Left colon (tissue), 2 donors: ENCODE measurements around the gene KLF16. TPM values are rescaled to one million over a fixed set of nuclear protein-coding genes. Genes with fewer than 3 reads are reported as not detected.
A peak's percentile ranks its signal among the peaks of the same experiment; 100 is the strongest.
"Not testable (repeated sequence)": the region's sequence is repeated elsewhere in the genome, so short reads cannot be mapped to it uniquely, and the experiment has no call there.

Source experiments
- ATAC-seq: fragments of 200-7000 bp; cut with Tn5 transposase; one replicate; pipeline ENCODE4 v1.9.1; 2020; ENCODE audit warnings: mild to moderate bottlenecking, moderate library complexity
- DNase-seq, 2 donors: peaks; one replicate each; pipeline ENCODE4 v3.0.0-alpha.2; 2020
- intact Hi-C, 2 donors: fragments of 100-400 bp; cut with DNase I in 1 of 2; cut with micrococcal nuclease in 1 of 2; formaldehyde crosslinking; loops; one replicate each; pipeline versions ENCODE4 v1.11.2 to v1.14.0; 2022; cut with DNase I, micrococcal nuclease
- total RNA-seq, 2 donors: library from RNA; stranded (reverse); fragmentation: NEBNext Ultra II Directional; extraction: Animal tissue kit (Norgen Biotek cat#: 25700); gene quantifications; one replicate each; pipeline ENCODE4 v1.2.1, GENCODE V29; 2021
- donor health status: DM: no; HTN: no; CAD: no.
- donor health status: DM: yes; HTN: yes; CAD: no.

The KLF16 gene
- total RNA-seq, 2 donors from 2014 or later = 30.6 to 35.9 TPM

DNA sequence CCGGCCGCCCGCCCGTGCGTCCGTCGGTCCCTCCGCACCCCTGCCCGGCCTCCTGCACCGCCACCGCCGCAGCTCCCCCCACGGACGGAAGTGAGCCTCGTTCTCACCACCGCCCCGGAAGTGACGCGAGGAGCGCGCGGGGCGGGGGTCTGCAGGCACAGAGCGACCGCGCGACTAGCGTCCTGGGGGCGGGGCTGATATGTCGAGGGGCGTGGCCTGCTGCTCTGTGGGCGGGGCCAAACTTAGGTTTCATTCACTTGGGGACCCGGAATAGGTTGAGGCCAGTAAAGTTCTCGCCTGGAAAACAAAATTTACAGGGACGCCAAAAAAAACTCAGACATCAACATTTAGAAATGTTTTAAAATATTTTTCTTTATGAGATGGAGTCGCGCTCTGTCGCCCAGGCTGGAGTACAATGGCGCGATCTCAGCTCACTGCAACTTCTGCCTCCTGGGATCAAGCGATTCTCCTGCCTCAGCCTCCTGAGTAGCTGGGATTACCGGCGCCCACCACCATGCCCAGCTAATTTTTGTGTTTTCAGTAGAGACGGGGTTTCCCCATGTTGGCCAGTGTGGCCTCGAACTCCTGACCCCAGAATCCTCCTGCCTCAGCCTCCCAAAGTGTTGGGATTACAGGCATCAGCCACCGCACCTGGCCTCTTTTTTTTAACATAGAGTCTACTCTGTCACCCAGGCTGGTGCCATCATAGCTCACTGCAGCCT is 22.2 kb upstream of the KLF16 start, which contains the start of gene ABHD17A:
Gene ABHD17A, minus strand, starts transcription at position 99 of the 722 bp plus-strand sequence. CDS start 3,930 bp downstream, outside the sequence.
- intact Hi-C loops = not testable (repeated sequence)
- ATAC-seq = peak; percentile 93
- peak; percentile 91 to 97 for DNase-seq

DNA sequence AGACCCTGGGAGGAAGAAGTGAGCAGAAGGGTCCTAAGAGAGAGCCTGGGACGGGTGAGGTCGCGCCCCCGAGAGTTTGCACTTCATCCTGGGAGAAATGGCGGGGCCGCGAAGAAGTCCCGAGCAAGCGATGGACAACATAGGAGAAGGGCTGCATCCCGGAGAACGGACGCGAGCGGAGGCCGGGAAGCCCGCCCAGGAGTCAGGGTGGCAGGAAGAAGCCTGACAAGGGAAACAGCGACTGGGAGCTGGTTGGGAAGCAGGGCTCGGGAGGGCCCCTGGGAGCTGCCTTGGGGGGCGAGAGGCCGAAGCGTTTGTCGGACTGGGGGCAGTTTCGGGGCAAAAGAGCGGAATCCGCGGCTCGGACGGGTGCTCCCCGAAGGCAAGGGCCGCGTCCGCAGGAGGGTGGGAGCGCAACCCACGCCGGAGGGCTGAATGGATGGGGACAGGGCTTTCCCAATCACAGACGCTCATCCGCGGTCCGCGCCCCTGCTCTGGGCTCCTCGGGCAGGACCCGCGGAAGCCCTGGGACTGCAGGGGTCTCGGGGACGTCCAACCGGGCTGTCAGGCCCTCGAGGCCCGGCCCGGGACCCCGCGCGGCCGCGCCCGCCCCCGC is 21.4 kb upstream of the KLF16 start:
- intact Hi-C loops = no loop called here
- peak; percentile 38 for ATAC-seq

DNA sequence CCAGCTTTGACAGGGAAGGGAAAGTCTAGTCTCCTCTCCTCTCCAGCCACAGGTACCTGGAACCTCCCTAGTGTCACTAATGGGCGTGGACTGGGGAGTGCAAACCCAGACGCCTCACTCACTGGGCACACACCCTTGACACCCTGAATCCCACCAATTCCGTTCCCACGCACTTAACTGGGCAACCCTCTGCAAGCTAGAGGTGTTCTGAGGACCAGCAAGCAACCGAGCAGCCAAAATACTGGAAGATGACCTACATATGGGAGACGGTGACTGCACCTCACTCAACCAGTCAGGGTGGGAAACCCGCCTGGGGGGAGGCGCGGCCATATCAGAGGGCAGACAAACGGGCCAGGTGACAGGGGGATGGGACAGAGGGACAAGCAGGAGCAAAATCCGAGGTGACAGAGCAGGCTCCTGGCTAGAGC is 20.9 kb upstream of the KLF16 start:
- peak in 1 of 2 donors; percentile 56 for DNase-seq
- intact Hi-C loops = no loop called here

More for the DNA sequence above, 21.4 kb upstream of the KLF16 start:
- peak in 1 of 2 donors; percentile 45 for DNase-seq

DNA sequence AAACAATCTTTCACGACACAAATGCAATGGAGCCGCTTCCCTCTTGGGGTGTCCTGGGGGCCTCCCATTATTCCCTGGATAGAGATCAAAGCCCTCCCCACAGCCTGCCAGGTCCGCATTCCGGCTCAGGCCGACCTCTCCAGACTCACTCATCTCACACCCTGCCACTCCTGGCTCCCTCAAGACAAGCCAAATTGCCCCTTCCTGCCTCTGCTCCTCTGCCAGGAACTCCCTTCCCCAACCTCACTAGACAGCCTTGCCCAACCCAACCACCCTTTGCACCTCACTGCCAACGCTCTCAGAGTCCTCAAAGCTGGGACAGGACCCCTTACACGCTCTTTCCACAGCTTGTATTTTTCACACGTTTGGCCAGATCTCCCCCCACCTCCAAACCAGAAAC is 20.4 kb upstream of the KLF16 start:
- DNase-seq = no peak
- intact Hi-C loops = no loop called here
- ATAC-seq = peak; percentile 17

More for the DNA sequence above, 20.9 kb upstream of the KLF16 start:
- ATAC-seq = peak; percentile 75

DNA sequence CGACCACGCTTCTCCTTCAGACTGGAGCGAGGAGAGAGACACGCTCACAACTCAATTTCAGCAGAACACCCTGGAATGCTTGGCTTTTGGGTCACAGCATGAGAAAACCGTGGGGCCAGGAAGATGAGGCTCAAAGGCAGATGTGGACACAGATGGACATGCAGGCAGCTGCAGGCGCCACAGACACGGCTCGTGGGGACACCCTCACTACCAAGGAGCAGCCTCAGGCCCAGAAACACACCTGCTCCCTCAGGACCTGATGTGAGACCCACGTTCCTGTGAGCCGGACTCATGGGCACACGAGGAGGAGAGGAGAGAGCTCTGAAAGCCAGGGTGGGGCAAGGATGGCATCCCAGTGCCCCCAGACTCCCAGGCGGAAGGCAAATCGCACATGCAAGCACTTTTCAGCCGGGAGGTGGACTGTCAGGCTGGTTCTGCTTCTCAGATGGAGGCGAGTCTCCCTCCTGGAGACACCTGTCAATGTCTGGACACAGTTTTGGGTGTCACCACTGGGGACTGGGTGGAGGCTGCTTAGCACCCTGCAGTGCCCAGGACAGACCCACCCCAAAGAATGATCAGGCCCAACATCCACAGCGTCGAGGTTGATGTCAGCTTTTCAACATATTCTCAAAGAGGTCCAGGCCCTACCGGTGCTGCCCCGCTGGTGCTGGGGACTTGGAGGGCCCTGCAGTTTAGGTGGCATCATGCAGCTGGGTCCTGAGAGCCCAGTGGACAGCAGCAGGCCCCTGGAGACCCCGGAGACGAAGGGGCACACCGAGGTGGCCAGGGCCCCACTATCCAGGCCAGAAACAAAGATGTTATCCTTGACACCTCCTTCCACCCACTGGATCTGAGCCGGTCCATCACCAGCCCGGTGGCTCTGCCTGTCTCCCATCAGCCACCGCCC is 19.7 kb upstream of the KLF16 start:
- DNase-seq = no peak
- intact Hi-C loops = no loop called here
- no peak for ATAC-seq

DNA sequence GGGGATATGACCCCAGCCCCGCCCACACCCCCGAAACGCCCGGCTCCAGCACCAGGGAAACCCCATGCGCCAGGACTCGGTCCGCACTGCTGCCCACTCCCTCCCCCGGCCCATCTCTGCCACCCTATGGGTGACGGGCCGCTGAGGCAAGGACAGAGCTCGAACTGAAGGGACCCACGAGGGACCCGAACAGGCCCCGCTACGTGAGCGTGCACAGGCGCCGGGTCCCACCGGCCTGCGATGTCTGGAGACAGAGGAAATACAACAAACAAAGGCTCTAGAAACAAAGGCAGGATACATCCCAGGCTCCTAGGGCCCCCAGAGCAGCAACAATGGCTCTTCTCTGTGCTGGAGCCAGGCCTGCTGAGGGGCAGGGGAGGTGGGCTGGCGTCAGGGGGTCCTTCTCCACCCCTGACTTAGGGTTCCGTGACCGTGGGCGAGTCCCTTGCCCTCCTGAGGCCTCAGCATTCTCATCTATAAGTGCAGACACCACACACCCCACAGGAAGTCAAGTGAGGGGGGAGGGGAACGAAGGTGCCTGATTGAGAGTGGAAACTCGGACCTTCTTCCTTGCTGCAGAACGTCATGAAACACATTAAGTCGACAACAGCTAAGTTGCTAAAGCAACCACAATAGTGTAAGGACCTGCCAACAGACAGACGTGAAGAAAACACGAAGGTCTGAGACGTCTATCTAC is 18.9 kb upstream of the KLF16 start:
- intact Hi-C loops = no loop called here
- no peak for ATAC-seq
- DNase-seq = no peak

DNA sequence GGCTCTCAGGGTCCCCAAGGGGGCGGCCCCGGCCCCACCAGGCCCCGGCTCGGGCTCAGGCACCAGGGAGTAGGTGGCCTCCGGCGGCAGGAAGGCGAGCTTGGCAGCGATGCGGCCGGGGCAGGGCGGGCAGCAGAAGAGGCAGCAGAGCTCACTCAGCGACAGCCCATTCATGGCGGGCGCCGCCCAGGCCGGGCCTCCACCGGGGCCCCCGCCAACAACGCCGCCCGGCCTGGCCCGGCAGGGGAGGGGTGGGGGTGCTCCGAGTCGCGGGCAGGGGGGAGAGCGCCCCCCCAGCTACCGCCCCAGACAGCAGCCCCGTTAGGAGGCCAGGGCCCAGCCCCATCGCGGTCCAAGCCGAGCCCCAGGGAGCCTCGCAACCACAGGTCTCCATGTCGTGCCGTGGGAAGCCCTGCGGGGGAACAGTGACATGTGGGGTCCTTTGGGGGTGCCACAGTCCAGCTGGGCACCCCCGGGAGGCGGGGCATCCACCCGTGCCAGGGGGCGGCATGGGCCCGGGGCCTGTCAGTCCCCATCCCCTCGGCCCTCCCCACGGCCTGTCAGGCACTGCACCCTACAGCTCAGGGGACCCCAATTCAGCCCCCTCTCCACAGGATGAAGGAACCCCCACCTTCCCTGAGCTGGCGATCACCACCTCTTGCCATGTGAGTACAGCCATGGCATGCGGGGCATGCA is 18.2 kb upstream of the KLF16 start:
- DNase-seq, ATAC-seq, intact Hi-C loops: not testable (repeated sequence)

DNA sequence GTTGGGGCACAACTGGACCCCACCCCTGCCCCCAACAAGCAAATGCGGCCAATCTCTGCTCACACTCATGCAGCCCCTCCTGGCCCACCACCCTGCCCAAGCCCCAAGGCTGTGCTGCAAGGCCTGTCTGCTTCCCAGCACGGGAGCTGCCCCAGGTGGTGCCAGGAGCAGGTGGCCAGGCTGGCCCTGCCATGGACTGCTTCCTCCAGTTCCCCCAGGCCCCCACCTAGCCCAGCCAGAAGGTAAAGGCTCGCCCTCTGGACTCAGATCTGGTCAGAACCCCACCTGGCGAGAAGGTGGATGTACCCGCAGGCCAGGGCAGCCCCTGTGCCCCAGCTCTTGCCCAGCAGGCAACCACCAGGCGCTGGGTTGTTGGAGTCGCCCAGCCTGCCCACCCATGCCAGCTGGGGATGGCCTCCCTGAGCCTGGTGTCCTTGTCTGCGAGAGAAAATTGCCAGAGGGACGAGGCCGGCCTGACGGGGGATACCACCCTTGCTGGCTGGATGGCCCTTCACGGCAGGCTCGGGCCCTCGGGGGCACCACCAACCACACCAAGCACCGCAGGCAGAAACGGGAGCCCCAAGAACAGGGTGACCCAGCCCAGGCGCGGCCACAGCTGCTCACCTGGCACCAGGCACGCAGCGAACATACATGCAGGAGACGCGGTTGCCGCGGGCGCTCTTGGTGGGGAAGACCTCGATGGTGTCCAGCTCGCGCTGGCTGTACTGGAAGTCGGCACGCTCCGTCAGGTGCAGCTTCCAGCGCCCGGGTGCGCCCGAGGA is 17.4 kb upstream of the KLF16 start:
- DNase-seq = no peak
- no peak for ATAC-seq
- intact Hi-C loops = no loop called here

DNA sequence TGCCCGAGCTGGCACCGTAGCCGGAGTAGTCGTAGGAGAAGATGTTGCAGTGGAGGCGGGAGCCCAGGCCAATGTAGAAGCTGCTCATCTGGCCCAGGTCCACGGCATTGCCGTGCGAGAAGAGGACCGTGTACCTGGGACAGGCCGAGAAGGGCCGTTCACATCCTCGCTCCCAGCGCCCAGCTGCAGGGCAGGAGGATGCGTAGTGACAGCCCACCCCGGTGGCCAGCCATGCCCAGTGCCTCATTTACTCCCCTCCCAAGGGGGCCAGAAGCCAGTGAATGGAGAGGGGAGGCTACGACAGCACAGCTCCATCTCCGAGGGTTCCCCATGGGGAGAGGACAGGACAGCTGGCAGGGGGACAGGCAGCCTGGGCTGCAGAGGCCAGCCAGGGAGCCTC is 16.6 kb upstream of the KLF16 start:
- intact Hi-C loops = not testable (repeated sequence)

DNA sequence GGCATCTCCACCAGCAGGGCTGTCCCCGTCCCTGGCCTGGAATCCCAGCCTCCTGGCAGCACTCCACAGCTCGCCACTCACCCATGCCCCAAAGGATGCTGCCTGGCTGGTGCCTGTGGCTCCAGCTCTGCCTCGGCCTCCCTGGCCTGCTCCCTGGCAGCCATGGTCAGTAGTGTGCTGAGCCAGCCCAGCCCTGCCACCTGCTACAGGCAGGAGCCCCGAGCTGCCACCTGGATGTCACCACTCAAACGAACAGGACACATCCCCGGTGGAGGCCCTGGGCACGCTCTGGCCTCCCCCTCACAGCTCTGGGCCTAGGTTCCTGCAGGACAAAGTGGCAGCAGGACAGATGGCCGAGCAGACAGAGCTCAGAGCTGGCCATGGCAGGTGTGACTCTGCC is 15.2 kb upstream of the KLF16 start:
- ATAC-seq, intact Hi-C loops, DNase-seq: not testable (repeated sequence)

More for the DNA sequence above, 16.6 kb upstream of the KLF16 start:
- not testable (repeated sequence) for DNase-seq, ATAC-seq

DNA sequence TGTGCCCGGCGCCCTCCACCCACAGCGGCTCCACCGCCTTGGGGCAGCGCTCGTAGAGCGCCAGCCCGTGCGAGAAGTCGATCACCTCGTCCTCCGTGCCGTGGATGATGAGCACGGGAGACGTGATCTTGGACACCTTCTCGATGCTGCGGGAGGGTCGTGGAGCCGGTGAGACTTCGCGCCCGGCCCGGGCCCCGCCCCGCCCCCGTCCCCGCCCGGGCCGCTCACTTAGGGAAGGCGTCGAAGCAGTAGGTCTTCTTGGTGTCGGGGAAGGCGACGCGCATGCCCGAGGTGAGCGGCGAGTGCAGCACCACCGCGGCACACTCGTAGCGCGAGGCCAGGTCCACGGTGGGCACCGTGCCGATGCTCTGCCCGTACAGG is 13.9 kb upstream of the KLF16 start:
- intact Hi-C loops, DNase-seq, ATAC-seq: not testable (repeated sequence)

DNA sequence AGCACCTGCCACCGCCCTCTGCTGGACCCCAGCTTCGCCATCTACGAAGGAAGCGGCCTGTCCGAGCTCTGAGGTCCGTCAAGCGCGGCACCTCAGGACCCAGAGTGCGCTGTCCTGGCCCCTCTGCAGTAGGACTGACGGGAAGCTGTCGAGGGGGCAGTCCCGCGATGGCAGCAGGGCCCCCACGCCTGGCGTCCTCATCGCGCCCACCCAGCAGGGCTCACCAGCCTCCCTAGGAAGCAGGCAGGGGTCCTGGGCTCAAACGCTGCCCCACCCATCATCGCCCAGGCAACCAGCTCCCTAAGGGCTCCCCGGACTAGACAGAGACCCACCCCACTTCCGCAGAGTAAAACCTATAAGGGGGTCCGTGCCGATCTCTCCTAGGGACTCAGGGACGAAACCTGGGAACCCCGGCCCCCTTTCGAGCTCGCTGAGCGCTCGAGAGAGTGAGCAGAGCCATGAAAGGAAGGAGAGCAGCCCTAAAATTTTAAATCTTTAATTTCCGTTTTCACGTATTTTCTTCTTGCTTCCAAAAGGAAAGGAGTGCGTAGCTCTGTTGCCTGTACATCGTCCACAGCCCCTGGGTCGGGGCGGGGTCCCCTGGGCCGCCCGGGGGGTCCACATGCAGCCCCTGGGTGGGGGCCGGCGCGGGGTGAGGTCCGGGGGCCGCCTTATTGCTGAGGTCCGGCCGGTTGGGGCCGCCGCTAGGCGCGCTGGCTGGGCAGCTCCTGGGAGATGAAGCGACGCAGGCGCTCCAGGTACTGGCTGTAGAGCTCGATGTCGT is 13.3 kb upstream of the KLF16 start:
- intact Hi-C loops, DNase-seq: not testable (repeated sequence)
- peak; percentile 19 for ATAC-seq

DNA sequence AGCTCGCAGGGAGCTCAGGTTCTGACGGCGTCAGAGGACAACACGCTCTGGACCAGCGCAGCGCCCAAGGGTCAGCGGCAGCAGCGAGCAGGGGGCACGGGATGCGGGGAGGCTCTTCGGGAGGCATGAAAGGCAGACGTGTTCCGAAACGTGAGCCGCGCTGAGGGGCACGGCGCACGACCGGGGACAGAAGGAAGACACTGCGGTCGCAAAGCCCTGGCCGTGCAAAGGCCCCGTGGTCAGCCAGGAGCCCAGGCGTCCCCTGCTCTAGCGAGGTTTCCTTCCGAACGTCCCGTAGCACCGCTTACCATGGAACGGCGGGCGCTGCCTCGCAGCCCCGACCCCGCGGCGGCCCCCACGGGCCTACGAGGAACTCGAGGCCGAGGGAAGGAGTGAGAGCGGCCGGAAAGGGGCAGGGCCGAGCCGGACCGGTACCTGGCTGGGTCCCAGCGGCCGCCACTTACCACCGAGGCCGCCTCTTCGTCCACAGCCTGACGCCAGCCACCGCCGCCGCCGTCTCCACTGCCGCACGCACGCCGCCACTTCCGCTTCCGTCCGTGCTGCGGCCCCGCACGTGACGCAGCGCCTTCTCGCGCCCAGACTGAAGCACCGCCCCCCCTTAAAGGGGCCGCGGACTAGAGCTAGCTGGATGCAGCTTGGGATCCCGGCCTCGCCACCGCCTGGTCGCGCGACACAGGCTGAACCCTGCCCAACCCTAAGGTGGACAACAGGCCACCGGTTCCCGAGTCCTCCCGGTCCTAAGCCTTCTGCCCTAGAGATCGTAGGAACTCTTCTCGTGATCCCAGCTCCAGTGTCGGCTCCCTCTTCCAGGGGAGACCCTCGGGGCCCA is 12.5 kb upstream of the KLF16 start:
- DNase-seq = peak; percentile 91 to 96
- intact Hi-C loops = no loop called here
- ATAC-seq = peak; percentile 95

DNA sequence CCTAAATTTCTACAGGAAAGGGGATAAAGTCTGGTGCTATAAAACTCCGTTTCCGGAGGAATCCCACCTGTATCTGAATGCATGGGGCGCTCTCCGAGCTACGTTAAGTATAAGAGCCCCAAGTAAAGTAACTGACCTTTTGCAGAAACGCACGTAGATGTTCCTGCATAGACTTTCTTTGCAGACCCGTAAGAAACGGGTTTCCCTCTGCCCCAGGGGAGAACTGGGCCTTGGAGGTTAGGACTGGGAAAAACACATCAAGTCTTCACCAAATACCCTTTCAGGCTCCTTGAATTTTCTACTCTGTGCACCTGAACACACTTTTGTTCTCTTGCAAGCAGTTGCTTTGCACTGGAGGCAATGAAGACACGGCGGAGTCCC is 11.9 kb upstream of the KLF16 start:
- intact Hi-C loops, DNase-seq: not testable (repeated sequence)
- peak; percentile 8 for ATAC-seq

DNA sequence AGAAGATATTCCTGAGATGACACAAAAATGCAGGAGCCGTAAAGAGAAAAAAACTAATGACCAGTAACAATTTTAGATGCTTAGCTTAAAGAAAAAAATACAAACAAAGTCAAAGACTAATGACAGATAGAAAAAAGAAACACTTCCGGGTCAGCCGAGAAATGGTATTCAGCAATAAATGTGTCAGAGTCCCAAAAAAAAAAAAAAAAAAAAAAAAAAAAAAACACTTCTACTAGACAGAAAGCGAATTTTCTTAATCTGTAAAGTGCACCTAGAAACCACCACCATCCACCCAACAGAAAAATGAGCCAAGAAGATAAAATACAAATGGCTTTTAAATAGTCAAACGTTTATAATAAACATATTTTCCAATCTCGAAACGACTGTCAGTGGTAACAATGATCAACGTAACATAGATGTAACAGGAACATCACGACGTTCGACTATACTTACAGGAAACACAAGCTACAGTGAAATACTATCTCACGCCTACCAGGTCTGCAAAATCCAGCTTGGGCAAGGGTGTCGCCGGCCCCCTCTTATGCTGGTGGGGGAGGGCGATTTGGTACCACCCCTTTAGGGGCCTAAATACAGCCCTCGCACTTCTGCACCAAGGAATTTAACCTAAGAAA is 11.3 kb upstream of the KLF16 start:
- intact Hi-C loops = no loop called here
- ATAC-seq (no peak), DNase-seq (no peak)
